ENCODE data around the gene TMEM120A.

The TMEM120A gene

DNA sequence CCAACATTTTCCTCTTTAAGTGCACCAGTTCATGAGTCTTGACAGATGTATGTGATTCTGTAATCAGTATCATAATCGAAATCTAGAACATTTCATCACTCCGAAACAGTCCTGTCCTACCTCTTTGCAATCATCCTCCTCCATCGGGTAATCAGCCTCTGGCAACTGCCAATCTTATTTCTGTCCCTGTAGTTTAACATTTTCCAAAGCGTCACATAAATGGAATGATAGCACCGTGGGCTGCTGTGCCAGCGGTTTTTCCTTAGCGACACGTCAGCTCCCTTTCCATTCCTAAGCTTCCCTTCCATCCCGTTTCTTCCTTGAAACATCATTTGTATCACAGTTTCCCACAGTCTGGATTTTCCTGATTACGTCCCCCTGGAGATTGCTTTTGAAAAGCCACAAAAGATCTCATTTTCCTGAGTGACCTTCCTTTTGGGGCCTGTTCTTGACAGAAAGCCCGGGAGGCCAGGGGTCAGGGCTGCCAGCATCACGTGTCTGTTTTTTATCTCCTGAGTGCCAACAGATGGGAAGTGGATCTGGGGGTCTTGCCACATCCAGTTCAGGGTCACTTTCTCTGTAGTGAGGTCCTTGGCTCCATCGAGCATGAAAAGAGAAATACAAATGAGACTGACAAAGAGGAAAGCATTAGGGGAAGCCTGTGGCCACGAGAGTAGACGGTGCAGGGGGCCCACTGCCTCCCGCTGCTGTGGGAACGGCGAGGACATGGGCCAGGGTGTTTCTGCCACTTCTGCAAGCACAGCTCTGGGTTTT, 31.6 kb downstream of the TMEM120A start:
- in situ Hi-C loops (cut with HindIII; ENCODE audit: low sequenced_read_pairs) = loop anchor here (5.0 to 10.0 kb wide), 4 partner anchors 55 to 242 kb away; partner anchors contain the start of gene SRRM3

GRCh38 chr7:75961218-75961617, 33.2 kb downstream of the TMEM120A start:
- in situ Hi-C loops (cut with HindIII; ENCODE audit: low sequenced_read_pairs) = loop anchor here (5.0 to 10.0 kb wide), 4 partner anchors 54 to 244 kb away; partner anchors contain the start of gene SRRM3

GRCh38 chr7:75960372-75960771, 34.0 kb downstream of the TMEM120A start:
- in situ Hi-C loops (cut with HindIII; ENCODE audit: low sequenced_read_pairs) = loop anchor here (5.0 to 10.0 kb wide), 4 partner anchors 53 to 244 kb away; partner anchors contain the start of gene SRRM3

GRCh38 chr7:75958802-75959543, 35.4 kb downstream of the TMEM120A start:
- in situ Hi-C loops (cut with HindIII; ENCODE audit: low sequenced_read_pairs) = no loop called here

- in situ Hi-C loops (cut with HindIII; ENCODE audit: low sequenced_read_pairs) = no loop called here
These were observed 37.2 kb downstream of the TMEM120A start for GRCh38 chr7:75957021-75957736.

DNA sequence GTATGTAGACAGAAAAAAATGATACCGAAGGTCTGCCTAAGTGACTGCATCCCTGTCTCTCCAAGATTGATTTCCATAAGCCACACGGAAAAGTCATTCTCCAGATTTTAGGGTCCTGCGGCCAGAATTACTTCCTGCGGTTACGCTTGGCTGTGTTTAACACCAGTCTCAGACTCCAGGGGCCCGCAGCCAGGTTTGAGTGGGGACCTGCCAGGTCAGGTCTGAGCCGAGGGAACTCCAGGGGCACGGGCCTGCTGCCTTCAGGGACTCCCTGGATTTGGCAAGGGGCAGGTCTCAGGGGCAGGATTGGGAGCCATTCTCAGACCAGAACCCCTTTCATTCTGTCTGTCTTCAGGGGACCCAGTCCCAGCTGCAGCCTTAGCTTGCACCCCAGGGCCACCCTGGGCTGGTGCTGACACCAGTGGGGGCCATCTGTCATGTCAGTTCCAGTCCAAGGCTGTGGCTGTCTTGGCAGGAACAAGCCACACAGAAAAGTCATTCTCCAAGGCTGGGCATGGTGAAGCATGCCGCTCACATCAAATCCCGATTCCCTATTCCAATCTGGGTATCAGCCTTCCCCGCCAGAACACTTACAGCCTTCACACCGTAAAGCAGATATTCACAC, 39.0 kb downstream of the TMEM120A start:
- in situ Hi-C loops (cut with HindIII; ENCODE audit: low sequenced_read_pairs) = no loop called here

GRCh38 chr7:75953931-75954330, 40.5 kb downstream of the TMEM120A start:
- in situ Hi-C loops (cut with HindIII; ENCODE audit: low sequenced_read_pairs) = no loop called here

- in situ Hi-C loops (cut with HindIII; ENCODE audit: low sequenced_read_pairs) = no loop called here
These were observed 41.0 kb downstream of the TMEM120A start for GRCh38 chr7:75953431-75953830.

- in situ Hi-C loops (cut with HindIII; ENCODE audit: low sequenced_read_pairs) = no loop called here
These were observed 42.9 kb downstream of the TMEM120A start for GRCh38 chr7:75951506-75951905.

GRCh38 chr7:75950111-75950681, 44.2 kb downstream of the TMEM120A start:
- in situ Hi-C loops (cut with HindIII; ENCODE audit: low sequenced_read_pairs) = no loop called here

GRCh38 chr7:75948179-75948578, 46.2 kb downstream of the TMEM120A start:
- in situ Hi-C loops (cut with HindIII; ENCODE audit: low sequenced_read_pairs) = no loop called here

DNA sequence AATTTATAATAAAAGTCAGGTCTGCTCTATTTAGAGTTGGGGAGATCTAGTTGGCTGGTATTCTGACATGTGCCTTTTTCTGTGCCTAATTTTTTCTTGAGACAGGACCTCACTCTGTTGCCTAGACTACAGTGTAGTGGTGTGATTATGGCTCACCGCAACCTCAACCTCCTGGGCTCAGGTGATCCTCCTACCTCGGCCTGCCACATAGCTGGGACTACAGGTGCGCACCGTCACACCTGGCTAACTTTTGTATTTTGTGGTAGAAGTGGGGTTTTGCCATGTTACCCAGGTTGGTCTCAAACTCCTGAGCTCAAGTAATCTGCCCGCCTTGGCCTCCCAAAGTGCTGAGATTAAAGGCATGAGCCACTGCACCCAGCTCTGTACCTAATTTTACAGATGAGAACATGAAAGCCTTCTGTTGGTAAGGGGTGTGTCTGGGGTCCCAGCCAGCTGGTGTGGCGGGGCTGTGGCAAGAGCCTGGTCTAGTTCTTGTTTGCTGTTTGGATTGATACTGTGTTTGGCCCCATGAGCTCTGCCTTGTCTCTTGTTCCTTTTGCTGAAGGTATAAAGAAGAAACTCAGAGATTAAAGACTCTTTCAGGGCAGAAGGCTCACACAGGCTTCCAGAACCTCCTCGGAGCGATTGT, 48.1 kb downstream of the TMEM120A start:
- in situ Hi-C loops (cut with HindIII; ENCODE audit: low sequenced_read_pairs) = no loop called here

- in situ Hi-C loops (cut with HindIII; ENCODE audit: low sequenced_read_pairs) = no loop called here
These were observed 48.9 kb downstream of the TMEM120A start for GRCh38 chr7:75945297-75946168.

DNA sequence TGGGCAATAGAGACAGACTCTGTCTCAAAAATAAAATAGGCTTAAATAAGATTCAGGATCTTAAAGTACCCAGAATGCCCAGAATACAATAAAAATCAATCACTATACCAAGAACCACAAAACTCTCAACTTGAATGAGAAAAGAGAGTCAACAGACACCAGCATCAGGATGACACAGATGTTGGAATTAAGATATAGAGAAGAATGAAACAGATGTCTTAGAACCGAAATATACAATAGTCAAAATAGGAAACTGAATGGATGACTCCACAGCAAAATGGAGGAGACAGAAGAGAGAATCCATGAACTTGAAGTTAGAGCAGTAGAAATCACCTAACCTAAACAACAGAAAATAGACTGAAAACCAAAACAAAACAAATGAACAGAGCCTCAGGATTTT, 49.9 kb downstream of the TMEM120A start:
- in situ Hi-C loops (cut with HindIII; ENCODE audit: low sequenced_read_pairs) = no loop called here

DNA sequence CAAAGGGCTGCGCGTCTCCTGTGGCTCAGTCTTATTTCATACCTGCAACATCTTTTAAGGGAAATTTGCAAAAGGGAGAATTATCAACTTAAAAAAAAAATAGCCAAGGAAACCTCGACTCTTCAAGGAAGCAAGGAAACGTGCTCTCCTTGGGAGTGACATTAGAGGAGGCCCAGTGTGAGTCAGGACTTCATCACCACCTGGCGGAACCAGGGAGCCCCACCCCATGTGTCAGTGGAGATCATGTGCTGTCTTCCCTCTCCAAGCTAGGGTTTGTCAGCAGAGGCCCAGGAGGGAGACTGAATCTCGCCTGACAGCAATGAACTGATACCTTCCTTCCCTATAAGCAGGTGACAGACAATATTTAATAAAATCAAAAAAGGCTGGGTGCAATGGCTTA, 50.5 kb downstream of the TMEM120A start:
- in situ Hi-C loops (cut with HindIII; ENCODE audit: low sequenced_read_pairs) = no loop called here

- in situ Hi-C loops (cut with HindIII; ENCODE audit: low sequenced_read_pairs) = no loop called here
These were observed 55.5 kb downstream of the TMEM120A start for GRCh38 chr7:75938921-75939320.

GRCh38 chr7:75937958-75938786, 56.2 kb downstream of the TMEM120A start:
- in situ Hi-C loops (cut with HindIII; ENCODE audit: low sequenced_read_pairs) = no loop called here

Data from endothelial cell of hepatic sinusoid (primary cell).